GM21786 (cell line): ENCODE results near the gene PRPF18.

Experiments
- ATAC-seq: cut with Tn5 transposase; IDR thresholded peaks from one replicate; pipeline ENCODE4 v1.9.1; 2021; ENCODE audit not compliant: unreplicated experiment

PRPF18 gene

DNA sequence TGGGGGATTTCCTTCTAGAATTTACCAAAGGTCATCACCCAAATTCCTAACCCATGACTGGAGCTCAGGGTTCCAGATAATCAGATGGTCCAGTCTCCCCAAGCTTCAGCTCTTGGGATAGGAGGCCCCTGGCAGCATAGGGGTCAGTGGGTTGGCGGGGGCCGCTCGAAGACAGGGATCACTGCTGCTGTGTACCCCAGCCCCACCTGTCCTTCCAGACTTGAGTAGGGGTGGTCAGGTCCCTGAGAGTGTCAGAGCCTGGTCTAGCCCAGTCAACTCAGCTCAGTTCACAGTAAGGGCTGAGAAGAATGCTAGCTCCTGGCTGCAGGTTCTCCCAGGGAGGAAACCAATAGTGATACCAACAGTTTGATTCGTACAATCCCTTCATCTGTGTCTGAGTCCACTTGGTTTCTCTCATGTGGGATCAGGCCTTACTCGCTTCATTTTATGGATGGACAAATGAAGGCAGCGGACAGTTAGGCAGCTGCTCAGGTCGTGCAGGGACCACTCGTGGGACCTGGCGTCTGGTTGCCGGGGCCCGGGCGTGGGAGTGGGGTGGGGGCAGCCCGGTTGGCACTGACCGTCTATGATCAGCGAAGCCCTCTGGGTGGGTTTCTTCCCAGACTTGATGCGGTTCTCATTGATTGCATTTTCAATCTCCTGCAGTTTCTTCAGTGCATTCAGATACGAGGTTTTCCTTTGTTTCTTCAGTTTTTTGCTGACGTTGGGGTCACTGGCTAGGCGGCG lies 78.9 kb downstream of the PRPF18 start:
- no peak for ATAC-seq

DNA sequence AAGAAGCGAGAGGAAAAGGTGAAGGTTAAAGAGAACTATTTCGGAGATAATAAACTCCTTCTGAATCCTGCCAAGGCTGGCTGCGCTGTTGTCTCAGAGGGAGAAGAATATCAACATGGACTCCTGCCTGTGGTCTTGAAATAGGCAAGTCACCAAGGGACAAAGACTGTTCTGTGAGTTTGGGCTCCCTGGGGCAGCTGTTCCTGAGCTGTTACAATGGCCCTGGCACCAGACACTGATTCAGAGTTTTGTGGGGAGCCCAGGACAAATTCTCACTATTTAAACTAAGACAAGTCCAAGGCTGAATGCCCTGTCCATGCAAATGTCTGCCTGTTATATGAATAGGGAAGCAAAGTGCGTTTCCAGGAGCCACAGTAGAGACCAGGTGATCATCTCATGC lies 81.4 kb downstream of the PRPF18 start:
- ATAC-seq, result no peak

DNA sequence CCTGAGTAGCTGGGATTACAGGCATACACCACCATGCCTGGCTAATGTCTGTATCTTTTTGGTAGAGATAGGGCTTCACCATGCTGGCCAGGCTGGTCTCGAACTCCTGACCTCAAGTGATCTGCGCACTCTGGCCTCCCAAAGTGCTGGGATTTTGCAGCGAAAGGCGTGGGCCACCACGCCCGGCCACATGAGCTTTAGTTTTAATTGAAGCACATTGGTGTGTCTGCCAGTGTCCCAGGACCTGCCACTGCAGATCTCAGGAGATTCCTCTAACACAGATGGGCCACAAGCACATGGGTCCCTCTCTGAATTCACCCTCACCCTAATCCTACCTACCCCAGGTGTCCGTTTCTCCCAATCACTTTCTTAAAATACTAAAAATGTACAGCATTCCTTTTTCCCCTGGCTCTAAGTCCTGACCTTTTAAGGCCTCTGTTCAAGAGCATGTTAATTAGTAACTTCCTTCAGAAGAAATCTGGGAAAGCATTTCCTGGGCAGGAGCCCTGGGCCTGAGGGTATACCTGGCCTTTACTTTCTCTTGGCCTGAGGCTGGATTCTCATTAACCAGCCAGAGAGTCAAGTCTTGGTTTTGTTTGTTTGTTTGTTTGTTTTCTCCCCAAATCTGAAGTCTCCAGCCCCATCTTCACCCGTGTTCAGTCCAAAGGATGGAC lies 82.6 kb downstream of the PRPF18 start:
- no peak for ATAC-seq

DNA sequence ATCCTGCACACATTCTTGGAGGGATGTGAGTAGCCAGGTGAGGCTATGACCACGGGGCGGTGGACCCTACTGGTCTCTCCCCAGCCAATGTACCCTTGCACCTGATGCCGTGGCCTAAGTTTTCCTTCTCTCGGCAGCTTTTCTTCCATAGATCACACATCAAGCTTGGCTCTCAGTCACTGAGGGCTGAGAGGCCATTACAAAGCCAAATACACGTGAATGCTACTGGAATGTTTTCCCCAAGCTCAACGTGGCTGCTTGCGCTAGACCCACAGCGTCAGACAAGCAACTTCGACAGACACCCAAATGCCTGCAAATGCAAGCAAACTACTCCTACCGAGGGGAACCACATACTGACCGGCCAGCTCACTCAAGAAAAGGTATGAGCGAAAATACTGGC lies 83.1 kb downstream of the PRPF18 start:
- no peak for ATAC-seq

DNA sequence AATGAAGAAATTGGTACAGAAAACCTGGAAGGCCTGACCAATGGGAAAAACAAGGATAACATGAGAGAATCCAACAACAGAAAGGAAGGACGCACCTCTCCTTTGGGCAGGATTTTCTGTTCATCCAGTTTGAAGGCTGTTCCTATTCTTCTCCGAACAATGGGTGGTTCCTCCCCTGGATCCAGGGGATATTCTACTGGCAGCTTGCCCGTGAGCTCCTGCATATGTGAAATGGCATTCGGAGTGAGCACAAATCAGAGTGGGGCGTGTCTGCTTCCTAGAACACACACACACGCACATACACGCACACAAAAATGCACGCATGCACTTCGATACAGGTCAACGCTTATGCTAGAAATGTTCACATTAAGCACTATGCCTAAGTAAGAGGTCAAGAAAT lies 83.5 kb downstream of the PRPF18 start:
- no peak for ATAC-seq

DNA sequence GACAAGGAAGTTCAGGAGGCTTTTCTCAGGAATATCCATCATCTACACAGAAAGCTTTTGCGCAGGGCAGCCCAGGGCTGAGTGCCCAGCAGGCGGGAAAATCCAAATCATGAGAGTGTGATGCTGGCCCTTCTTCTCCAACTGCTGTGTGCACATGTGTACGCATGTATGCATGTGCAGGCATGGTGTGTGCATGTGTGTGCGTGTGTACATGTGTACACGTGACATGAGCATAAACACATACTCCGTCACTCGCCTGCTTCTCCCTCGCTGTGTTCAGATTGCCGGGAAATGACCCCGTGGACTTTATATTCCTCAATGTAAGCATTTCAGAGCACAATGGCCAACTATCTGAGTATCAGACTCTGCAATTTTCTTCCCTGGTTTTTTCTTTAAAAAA lies 85.1 kb downstream of the PRPF18 start:
- no peak for ATAC-seq

DNA sequence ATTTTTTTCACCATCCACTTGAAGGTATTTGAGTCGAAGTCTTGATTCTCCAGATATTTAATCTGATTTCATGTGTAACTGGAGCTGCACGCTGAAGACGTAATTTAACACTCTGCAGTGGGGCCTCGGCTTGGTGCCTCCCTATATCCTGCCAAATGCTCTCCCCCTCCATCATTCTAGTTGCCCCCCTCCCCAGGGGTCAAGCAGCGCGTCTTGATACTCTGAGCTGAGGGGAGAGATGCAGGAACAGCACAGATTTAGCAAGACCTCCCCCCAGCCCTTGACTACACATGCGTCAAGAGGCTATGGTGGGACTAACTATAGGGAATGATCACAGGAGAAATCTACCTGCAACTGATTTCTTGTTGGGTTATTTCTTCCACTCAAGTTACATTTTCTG lies 85.8 kb downstream of the PRPF18 start:
- no peak for ATAC-seq

DNA sequence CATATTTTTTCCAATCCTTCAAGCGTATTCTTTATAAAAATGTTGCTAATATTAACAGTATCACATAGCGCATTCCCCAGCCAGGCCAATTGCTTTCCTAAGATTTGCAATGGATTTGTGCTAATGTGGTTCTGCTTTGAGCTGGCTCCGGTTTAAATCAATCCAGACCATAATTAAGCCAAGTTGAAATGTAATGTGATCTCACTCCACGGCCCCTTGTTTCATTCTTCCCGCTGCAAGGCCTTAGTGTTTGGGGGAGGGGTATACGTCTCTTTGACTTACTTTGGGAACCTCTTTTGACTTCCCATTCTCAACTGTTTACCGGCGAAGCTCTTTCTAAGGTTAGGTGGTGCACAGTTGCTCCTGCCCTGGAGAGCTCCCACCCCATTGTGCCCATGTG lies 86.4 kb downstream of the PRPF18 start:
- no peak for ATAC-seq

DNA sequence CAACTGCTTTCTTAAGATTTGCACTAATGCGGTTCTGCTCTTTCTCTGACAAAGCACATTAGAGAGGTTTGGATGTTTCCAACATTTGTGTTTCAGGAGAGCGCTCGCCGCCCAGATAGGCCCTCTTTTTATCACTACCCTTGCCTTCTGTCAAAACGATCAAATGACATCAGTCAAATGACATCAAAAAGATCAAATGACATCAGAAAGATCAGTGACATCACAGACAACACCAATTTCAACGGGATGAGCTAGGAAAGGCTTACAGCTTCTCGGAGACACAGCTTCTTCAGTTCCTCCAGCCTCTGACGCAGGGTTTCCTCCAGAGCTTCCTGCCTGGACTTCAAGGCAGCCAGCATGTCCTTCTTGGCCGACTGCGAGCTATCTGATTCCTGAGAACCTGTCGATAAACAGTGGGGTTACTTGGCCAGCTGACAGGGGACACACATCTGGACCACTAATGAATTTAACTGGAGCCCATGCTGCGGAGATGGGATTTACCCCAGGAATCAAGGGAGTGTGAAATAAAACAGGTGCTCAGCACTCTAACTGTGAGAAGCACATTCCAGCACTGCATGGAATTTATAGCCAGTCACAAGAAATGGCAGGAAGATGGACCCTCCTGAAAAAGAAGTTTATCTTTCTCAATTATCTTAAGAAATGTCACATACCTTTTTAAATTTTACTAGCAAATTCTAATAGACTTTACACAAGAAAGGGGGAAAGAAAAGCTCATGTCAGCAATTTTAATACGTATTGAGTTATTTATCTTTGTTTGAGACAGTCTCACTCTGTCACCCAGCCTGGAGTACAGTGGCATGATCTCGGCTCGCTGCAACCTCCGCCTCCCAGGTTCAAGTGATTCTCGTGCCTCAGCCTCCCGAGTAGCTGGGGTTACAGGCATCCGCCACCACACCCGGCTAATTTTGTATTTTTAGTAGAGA lies 88.2 kb downstream of the PRPF18 start:
- no peak for ATAC-seq

DNA sequence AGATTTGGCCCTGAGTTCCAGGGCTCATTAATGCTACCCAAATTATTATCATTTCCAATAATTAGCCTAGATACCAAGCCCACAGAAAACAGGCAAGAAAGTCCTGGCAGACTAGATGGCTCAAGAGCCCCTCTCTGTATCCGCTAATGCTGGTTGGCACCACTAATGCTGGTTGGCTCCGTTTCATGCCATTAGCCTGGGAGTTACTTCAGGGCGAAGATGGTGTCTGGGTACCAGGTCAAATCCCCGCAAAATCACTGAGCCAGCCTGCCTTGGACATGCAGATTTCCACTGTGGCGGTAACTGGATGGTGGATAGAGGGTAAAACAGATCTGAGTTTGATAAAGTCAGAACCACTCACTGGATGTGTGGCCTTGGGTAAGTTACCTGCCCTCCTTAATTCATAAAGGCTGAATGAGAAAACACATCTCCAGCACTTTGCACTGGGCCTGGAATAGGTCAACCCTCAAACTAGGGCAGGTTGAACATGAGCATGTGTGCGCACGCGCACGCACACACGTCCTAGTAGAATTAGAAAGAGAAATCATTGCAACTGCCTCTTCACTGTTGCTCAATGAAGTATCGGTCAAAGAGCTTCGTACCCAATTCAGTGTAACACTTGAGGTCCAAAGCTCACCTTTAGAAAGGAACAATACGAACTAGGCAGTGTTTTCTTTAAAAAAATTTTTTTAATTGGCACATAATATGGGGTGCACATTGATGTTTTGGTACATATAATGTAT lies 91.5 kb downstream of the PRPF18 start:
- no peak for ATAC-seq
